ENCODE data around the gene CHST3.

Gene CHST3

GRCh38 chr10:71950683-71951082 is 13.5 kb upstream of the CHST3 start:
- TF ChIP-seq CTCF (IDR thresholded peaks at IDR 0.05; ENCODE audit: low read depth, low read length, missing control alignments): no peak
- no peak for DNase-seq (ENCODE audit: low read depth)
- no peak overlapping the region for H3K4me3 ChIP-seq (ENCODE audit: low read depth, low read length)

GRCh38 chr10:71952745-71953144 is 11.4 kb upstream of the CHST3 start:
- TF ChIP-seq CTCF (IDR thresholded peaks at IDR 0.05; ENCODE audit: low read depth, low read length, missing control alignments): no peak
- H3K4me3 ChIP-seq (ENCODE audit: low read depth, low read length): no peak overlapping the region
- no peak for DNase-seq (ENCODE audit: low read depth)

GRCh38 chr10:71957546-71958275 is 6.5 kb upstream of the CHST3 start:
- no peak overlapping the region for H3K4me3 ChIP-seq (ENCODE audit: low read depth, low read length)
- DNase-seq (ENCODE audit: low read depth): no peak
- TF ChIP-seq CTCF (IDR thresholded peaks at IDR 0.05; ENCODE audit: low read depth, low read length, missing control alignments): no peak

- H3K4me3 ChIP-seq (ENCODE audit: low read depth, low read length): no peak overlapping the region
- DNase-seq (ENCODE audit: low read depth): no peak
- TF ChIP-seq CTCF (IDR thresholded peaks at IDR 0.05; ENCODE audit: low read depth, low read length, missing control alignments): no peak
Observed at GRCh38 chr10:71959526-71959925, 4.7 kb upstream of the CHST3 start.

- no peak overlapping the region for H3K4me3 ChIP-seq (ENCODE audit: low read depth, low read length)
- TF ChIP-seq CTCF (IDR thresholded peaks at IDR 0.05; ENCODE audit: low read depth, low read length, missing control alignments): no peak
Observed at GRCh38 chr10:71961831-71962230, 2.4 kb upstream of the CHST3 start.

GRCh38 chr10:71962901-71963300 is 1.3 kb upstream of the CHST3 start:
- DNase-seq (ENCODE audit: low read depth): no peak
- no peak for TF ChIP-seq CTCF (IDR thresholded peaks at IDR 0.05; ENCODE audit: low read depth, low read length, missing control alignments)
- H3K4me3 ChIP-seq (ENCODE audit: low read depth, low read length): no peak overlapping the region

More at GRCh38 chr10:71961831-71962230, 2.4 kb upstream of the CHST3 start:
- DNase-seq (ENCODE audit: low read depth): no peak
